GM21529 (cell line): ENCODE results near the gene ZFYVE19.

Experiments
- ATAC-seq: cut with Tn5 transposase; IDR thresholded peaks from one replicate; pipeline ENCODE4 v1.9.1; 2021; ENCODE audit not compliant: unreplicated experiment

Gene ZFYVE19

GRCh38 chr15:40807028-40807887 lies at the start of gene ZFYVE19, which contains the start of gene DNAJC17:
Gene ZFYVE19 (plus strand): TSS chr15:40807089. CDS start chr15:40807590, 501 bp downstream.
Gene DNAJC17 (minus strand): TSS chr15:40807473. CDS start chr15:40807446, 27 bp downstream.
- ATAC-seq, result peak; percentile 94

- no peak for ATAC-seq
Measured at GRCh38 chr15:40759961-40760360, 46.9 kb upstream of the ZFYVE19 start.

- ATAC-seq, result no peak
Measured at GRCh38 chr15:40762919-40763800, 43.7 kb upstream of the ZFYVE19 start.

GRCh38 chr15:40763801-40764628 lies 42.9 kb upstream of the ZFYVE19 start, which contains the start of gene GCHFR:
Gene GCHFR (plus strand): TSS chr15:40764068. CDS start chr15:40764181, 113 bp downstream.
- ATAC-seq, result peak; percentile 57

- ATAC-seq, result no peak
Measured at GRCh38 chr15:40764629-40765103, 42.2 kb upstream of the ZFYVE19 start.

GRCh38 chr15:40766194-40766815 lies 40.6 kb upstream of the ZFYVE19 start:
- no peak for ATAC-seq

GRCh38 chr15:40766906-40767837 lies 39.7 kb upstream of the ZFYVE19 start:
- no peak for ATAC-seq

GRCh38 chr15:40767838-40768500 lies 38.9 kb upstream of the ZFYVE19 start:
- no peak for ATAC-seq

GRCh38 chr15:40768521-40769273 lies 38.2 kb upstream of the ZFYVE19 start:
- no peak for ATAC-seq

GRCh38 chr15:40769274-40770146 lies 37.4 kb upstream of the ZFYVE19 start, which contains the start of gene C15orf62:
Gene C15orf62 (plus strand): TSS chr15:40769980. CDS start chr15:40770496, 516 bp downstream.
- peak; percentile 53 for ATAC-seq

- no peak for ATAC-seq
Measured at GRCh38 chr15:40770147-40770721, 36.7 kb upstream of the ZFYVE19 start.

GRCh38 chr15:40771242-40771641 lies 35.6 kb upstream of the ZFYVE19 start:
- ATAC-seq, result no peak

GRCh38 chr15:40772014-40772413 lies 34.9 kb upstream of the ZFYVE19 start:
- ATAC-seq, result no peak

- no peak for ATAC-seq
Measured at GRCh38 chr15:40773496-40773895, 33.4 kb upstream of the ZFYVE19 start.

GRCh38 chr15:40773902-40774301 lies 33.0 kb upstream of the ZFYVE19 start:
- ATAC-seq, result no peak

- no peak for ATAC-seq
Measured at GRCh38 chr15:40775007-40775406, 31.9 kb upstream of the ZFYVE19 start.
